Measurements from ENCODE around the gene FRMPD2. TPM values are rescaled to one million over a fixed set of nuclear protein-coding genes. Genes with fewer than 3 reads are reported as not detected.

The FRMPD2 gene
- total RNA-seq, 1 experiment from 2014 or later, result 1.1 TPM

GRCh38 chr10:48215486-48216203 lies 58.9 kb downstream of the FRMPD2 start:
- no peak overlapping the region for H3K4me3 Mint-ChIP-seq
- TF ChIP-seq ZNF416 (CRISPR knock-in tag; IDR thresholded peaks at IDR 0.05) (0 out of 2 replicates have a peak, but pooled peaks have one; percentile 27), ATF1 (CRISPR knock-in tag; IDR thresholded peaks at IDR 0.05) (no peak)
- TF ChIP-seq, protein P1, sequence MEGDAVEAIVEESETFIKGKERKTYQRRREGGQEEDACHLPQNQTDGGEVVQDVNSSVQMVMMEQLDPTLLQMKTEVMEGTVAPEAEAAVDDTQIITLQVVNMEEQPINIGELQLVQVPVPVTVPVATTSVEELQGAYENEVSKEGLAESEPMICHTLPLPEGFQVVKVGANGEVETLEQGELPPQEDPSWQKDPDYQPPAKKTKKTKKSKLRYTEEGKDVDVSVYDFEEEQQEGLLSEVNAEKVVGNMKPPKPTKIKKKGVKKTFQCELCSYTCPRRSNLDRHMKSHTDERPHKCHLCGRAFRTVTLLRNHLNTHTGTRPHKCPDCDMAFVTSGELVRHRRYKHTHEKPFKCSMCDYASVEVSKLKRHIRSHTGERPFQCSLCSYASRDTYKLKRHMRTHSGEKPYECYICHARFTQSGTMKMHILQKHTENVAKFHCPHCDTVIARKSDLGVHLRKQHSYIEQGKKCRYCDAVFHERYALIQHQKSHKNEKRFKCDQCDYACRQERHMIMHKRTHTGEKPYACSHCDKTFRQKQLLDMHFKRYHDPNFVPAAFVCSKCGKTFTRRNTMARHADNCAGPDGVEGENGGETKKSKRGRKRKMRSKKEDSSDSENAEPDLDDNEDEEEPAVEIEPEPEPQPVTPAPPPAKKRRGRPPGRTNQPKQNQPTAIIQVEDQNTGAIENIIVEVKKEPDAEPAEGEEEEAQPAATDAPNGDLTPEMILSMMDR (IDR thresholded peaks at IDR 0.05), result peak; percentile 81
- no peak overlapping the region for H3K27ac Mint-ChIP-seq
- ChIA-PET CTCF (interaction anchor here (1.0 to 1.5 kb wide), 4 partner anchors 16 to 74 kb away, joined by 3 to 6 read pairs (median 3); no protein-coding TSS in a partner anchor), POLR2A (no interaction called here)
- peaks cover 17% of the 10 kb centered on the region for H3K9me3 Mint-ChIP-seq
- no peaks in the 10 kb centered on the region for H3K4me1 Mint-ChIP-seq
- H3K36me3 Mint-ChIP-seq, result no peaks in the 10 kb centered on the region
- peak; percentile 77 for DNase-seq (ENCODE audit: low spot score)
- peak; percentile 92 for ATAC-seq
- no peaks in the 10 kb centered on the region; the same call in 1 of the 2 replicates for H3K27me3 Mint-ChIP-seq (ENCODE audit: low read depth)

- DNase-seq (ENCODE audit: low spot score) (no peak), ATAC-seq (peak; percentile 16; the same call in 1 of the 2 replicates)
- CTCF ChIA-PET, result interaction anchor here (0.8 to 1.3 kb wide), 5 partner anchors 14 to 75 kb away, joined by 3 to 6 read pairs (median 3); no protein-coding TSS in a partner anchor
- Mint-ChIP-seq H3K27me3 (ENCODE audit: low read depth) (no peaks in the 10 kb centered on the region; the same call in 1 of the 2 replicates), H3K36me3 (no peaks in the 10 kb centered on the region), H3K9me3 (peaks cover 14% of the 10 kb centered on the region), H3K4me1 (no peaks in the 10 kb centered on the region), H3K4me3 (no peak overlapping the region), H3K27ac (no peak overlapping the region)
- TF ChIP-seq PRRX2 (CRISPR knock-in tag; IDR thresholded peaks at IDR 0.05) (no peak), MXD4 (CRISPR knock-in tag; IDR thresholded peaks at IDR 0.05; ENCODE audit: borderline replicate concordance) (no peak)
- POLR2A ChIA-PET, result no interaction called here
Measured at GRCh38 chr10:48214716-48215485, 59.6 kb downstream of the FRMPD2 start.

- POLR2A ChIA-PET, result no interaction called here
- Mint-ChIP-seq H3K4me3 (no peak overlapping the region), H3K27ac (no peak overlapping the region), H3K4me1 (peaks cover 7% of the 10 kb centered on the region), H3K36me3 (no peaks in the 10 kb centered on the region), H3K9me3 (peaks cover 8% of the 10 kb centered on the region), H3K27me3 (ENCODE audit: low read depth) (no peaks in the 10 kb centered on the region; the same call in 1 of the 2 replicates)
- CTCF ChIA-PET, result interaction anchor here (0.7 kb wide), 1 partner anchor 77 kb away, joined by 3 read pairs; no protein-coding TSS in a partner anchor
- no peak for DNase-seq (ENCODE audit: low spot score)
- ATAC-seq, result no peak
- no peak for TF ChIP-seq ZNF396 (CRISPR knock-in tag; IDR thresholded peaks at IDR 0.05; ENCODE audit: borderline replicate concordance)
- no peak for TF ChIP-seq CREB1 (CRISPR knock-in tag; IDR thresholded peaks at IDR 0.05)
- no peak for TF ChIP-seq EMX1 (CRISPR knock-in tag; IDR thresholded peaks at IDR 0.05)
- TF ChIP-seq, protein P2, sequence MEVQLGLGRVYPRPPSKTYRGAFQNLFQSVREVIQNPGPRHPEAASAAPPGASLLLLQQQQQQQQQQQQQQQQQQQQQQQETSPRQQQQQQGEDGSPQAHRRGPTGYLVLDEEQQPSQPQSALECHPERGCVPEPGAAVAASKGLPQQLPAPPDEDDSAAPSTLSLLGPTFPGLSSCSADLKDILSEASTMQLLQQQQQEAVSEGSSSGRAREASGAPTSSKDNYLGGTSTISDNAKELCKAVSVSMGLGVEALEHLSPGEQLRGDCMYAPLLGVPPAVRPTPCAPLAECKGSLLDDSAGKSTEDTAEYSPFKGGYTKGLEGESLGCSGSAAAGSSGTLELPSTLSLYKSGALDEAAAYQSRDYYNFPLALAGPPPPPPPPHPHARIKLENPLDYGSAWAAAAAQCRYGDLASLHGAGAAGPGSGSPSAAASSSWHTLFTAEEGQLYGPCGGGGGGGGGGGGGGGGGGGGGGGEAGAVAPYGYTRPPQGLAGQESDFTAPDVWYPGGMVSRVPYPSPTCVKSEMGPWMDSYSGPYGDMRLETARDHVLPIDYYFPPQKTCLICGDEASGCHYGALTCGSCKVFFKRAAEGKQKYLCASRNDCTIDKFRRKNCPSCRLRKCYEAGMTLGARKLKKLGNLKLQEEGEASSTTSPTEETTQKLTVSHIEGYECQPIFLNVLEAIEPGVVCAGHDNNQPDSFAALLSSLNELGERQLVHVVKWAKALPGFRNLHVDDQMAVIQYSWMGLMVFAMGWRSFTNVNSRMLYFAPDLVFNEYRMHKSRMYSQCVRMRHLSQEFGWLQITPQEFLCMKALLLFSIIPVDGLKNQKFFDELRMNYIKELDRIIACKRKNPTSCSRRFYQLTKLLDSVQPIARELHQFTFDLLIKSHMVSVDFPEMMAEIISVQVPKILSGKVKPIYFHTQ (CRISPR knock-in tag; IDR thresholded peaks at IDR 0.05), result no peak
- TF ChIP-seq TEAD4 (CRISPR knock-in tag; IDR thresholded peaks at IDR 0.05), result no peak
- no peak for TF ChIP-seq ZBTB43 (CRISPR knock-in tag; IDR thresholded peaks at IDR 0.05)
- no peak for TF ChIP-seq MLX (CRISPR knock-in tag; IDR thresholded peaks at IDR 0.05)
- TF ChIP-seq, protein P3, sequence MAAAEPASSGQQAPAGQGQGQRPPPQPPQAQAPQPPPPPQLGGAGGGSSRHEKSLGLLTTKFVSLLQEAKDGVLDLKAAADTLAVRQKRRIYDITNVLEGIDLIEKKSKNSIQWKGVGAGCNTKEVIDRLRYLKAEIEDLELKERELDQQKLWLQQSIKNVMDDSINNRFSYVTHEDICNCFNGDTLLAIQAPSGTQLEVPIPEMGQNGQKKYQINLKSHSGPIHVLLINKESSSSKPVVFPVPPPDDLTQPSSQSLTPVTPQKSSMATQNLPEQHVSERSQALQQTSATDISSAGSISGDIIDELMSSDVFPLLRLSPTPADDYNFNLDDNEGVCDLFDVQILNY (CRISPR knock-in tag; IDR thresholded peaks at IDR 0.05), result no peak
- TF ChIP-seq, protein P4, sequence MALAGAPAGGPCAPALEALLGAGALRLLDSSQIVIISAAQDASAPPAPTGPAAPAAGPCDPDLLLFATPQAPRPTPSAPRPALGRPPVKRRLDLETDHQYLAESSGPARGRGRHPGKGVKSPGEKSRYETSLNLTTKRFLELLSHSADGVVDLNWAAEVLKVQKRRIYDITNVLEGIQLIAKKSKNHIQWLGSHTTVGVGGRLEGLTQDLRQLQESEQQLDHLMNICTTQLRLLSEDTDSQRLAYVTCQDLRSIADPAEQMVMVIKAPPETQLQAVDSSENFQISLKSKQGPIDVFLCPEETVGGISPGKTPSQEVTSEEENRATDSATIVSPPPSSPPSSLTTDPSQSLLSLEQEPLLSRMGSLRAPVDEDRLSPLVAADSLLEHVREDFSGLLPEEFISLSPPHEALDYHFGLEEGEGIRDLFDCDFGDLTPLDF (CRISPR knock-in tag; IDR thresholded peaks at IDR 0.05), result no peak
- TF ChIP-seq, protein P5, sequence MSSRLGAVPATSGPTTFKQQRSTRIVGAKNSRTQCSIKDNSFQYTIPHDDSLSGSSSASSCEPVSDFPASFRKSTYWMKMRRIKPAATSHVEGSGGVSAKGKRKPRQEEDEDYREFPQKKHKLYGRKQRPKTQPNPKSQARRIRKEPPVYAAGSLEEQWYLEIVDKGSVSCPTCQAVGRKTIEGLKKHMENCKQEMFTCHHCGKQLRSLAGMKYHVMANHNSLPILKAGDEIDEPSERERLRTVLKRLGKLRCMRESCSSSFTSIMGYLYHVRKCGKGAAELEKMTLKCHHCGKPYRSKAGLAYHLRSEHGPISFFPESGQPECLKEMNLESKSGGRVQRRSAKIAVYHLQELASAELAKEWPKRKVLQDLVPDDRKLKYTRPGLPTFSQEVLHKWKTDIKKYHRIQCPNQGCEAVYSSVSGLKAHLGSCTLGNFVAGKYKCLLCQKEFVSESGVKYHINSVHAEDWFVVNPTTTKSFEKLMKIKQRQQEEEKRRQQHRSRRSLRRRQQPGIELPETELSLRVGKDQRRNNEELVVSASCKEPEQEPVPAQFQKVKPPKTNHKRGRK (CRISPR knock-in tag; IDR thresholded peaks at IDR 0.05; ENCODE audit: borderline replicate concordance), result no peak
- no peak for TF ChIP-seq NR3C1 (CRISPR knock-in tag; conservative IDR thresholded peaks at IDR 0.05; ENCODE audit: low read depth)
- no peak for TF ChIP-seq FOXK1 (CRISPR knock-in tag; IDR thresholded peaks at IDR 0.05)
- TF ChIP-seq FOXP1 (CRISPR knock-in tag; IDR thresholded peaks at IDR 0.05; ENCODE audit: borderline replicate concordance), result no peak
- no peak for TF ChIP-seq ZNF121 (CRISPR knock-in tag; IDR thresholded peaks at IDR 0.05)
- no peak for TF ChIP-seq ESRRA (CRISPR knock-in tag; IDR thresholded peaks at IDR 0.05; ENCODE audit: borderline replicate concordance)
Measured at GRCh38 chr10:48213047-48213446, 61.4 kb downstream of the FRMPD2 start.

Data from WTC11 (cell line).